A673 (cell line): Measurements from ENCODE around the gene ZNF366.

Experiments
- CTCF ChIP-seq: fragments of 300-800, 200-600 bp; sonication (generic); conservative IDR thresholded peaks from 2 replicates; pipeline ENCODE4 v1.5.1; 2017; ENCODE audit warnings: low read depth, mild to moderate bottlenecking, antibody characterized with exemption, low read length, moderate library complexity, mixed read lengths
- EZH2 ChIP-seq: fragments of 200-600 bp; sonication (generic); IDR thresholded peaks from 2 replicates; pipeline ENCODE4 v1.6.1; 2017; ENCODE audit warnings: borderline replicate concordance, low read depth, mild to moderate bottlenecking, mixed read lengths, antibody characterized with exemption, low read length; ENCODE audit not compliant: poor library complexity, severe bottlenecking

- TF ChIP-seq EZH2 (no peak), CTCF (no peak)
Measured at GRCh38 chr5:72539726-72540125, 32.5 kb upstream of the ZNF366 start.
